ENCODE measurements around the gene DYNC1I1. TPM values are rescaled to one million over a fixed set of nuclear protein-coding genes. Genes with fewer than 3 reads are reported as not detected.

DYNC1I1 gene
- total and polyA plus RNA-seq, 10 donors = 0.21 to 7.5 (median 0.86) TPM

- WGBS, 5 donors = 51 to 82% (median 74%) methylated on average over 3 of the region's 3 CpGs
- TF ChIP-seq POLR2A (IDR thresholded peaks at IDR 0.05) = no peak
- no peak for TF ChIP-seq CTCF (IDR thresholded peaks at IDR 0.05 in 8 of 11, conservative IDR thresholded peaks at IDR 0.05 in 3 of 11)
- no peak for TF ChIP-seq POLR2AphosphoS5 (IDR thresholded peaks at IDR 0.05)
- no peaks in the 10 kb centered on the region for H3K36me3 ChIP-seq
- DNase-seq = no peak
- H3K4me1 ChIP-seq = peaks cover 0 to 13% (median 3%) of the 10 kb centered on the region in 6 donors
- H3K9me3 ChIP-seq = no peaks in the 10 kb centered on the region
- no peak overlapping the region for H3K4me3 ChIP-seq
- no peak overlapping the region for H3K27ac ChIP-seq
- intact Hi-C loops (cut with DNase I; ENCODE audit: low total_unique reads) = no loop called here
- peaks cover 0 to 4% (median 0%) of the 10 kb centered on the region in 7 donors for H3K27me3 ChIP-seq (replicated peaks in 1 of 7)
Observed at GRCh38 chr7:95921543-95921942, 149.2 kb downstream of the DYNC1I1 start.

GRCh38 chr7:95922191-95922590 is 149.8 kb downstream of the DYNC1I1 start:
- intact Hi-C loops (cut with DNase I; ENCODE audit: low total_unique reads) = no loop called here

GRCh38 chr7:95925236-95925635 is 152.9 kb downstream of the DYNC1I1 start:
- DNase-seq = no peak
- no peak overlapping the region for H3K4me3 ChIP-seq
- WGBS, 5 donors = 73 to 84% (median 78%) methylated on average over 3 of the region's 3 CpGs
- intact Hi-C loops (cut with DNase I; ENCODE audit: low total_unique reads) = no loop called here
- no peak overlapping the region for H3K27ac ChIP-seq
- no peak for TF ChIP-seq POLR2A (IDR thresholded peaks at IDR 0.05)
- no peak for TF ChIP-seq CTCF (IDR thresholded peaks at IDR 0.05 in 8 of 11, conservative IDR thresholded peaks at IDR 0.05 in 3 of 11)
- no peak for TF ChIP-seq POLR2AphosphoS5 (IDR thresholded peaks at IDR 0.05)
- peaks cover 0 to 9% (median 2%) of the 10 kb centered on the region in 6 donors for H3K4me1 ChIP-seq
- H3K27me3 ChIP-seq (replicated peaks in 1 of 7) = peaks cover 0 to 11% (median 0%) of the 10 kb centered on the region in 7 donors
- H3K9me3 ChIP-seq = no peaks in the 10 kb centered on the region
- no peaks in the 10 kb centered on the region for H3K36me3 ChIP-seq

More at GRCh38 chr7:95922191-95922590, 149.8 kb downstream of the DYNC1I1 start:
- H3K4me3 ChIP-seq = no peak overlapping the region
- TF ChIP-seq CTCF (IDR thresholded peaks at IDR 0.05 in 8 of 11, conservative IDR thresholded peaks at IDR 0.05 in 3 of 11) (no peak), POLR2AphosphoS5 (IDR thresholded peaks at IDR 0.05) (no peak), POLR2A (IDR thresholded peaks at IDR 0.05) (no peak)
- H3K4me1 ChIP-seq = peaks cover 0 to 9% (median 2%) of the 10 kb centered on the region in 6 donors
- no peak for DNase-seq
- no peak overlapping the region for H3K27ac ChIP-seq
- no peaks in the 10 kb centered on the region for H3K36me3 ChIP-seq
- H3K9me3 ChIP-seq = no peaks in the 10 kb centered on the region
- 60 to 69% (median 64%) methylated on average over 3 of the region's 3 CpGs for WGBS, 5 donors
- peaks cover 0 to 4% (median 0%) of the 10 kb centered on the region in 7 donors for H3K27me3 ChIP-seq (replicated peaks in 1 of 7)

GRCh38 chr7:95925971-95926370 is 153.6 kb downstream of the DYNC1I1 start:
- peaks cover 0 to 11% (median 0%) of the 10 kb centered on the region in 7 donors for H3K27me3 ChIP-seq (replicated peaks in 1 of 7)
- H3K36me3 ChIP-seq = no peaks in the 10 kb centered on the region
- TF ChIP-seq CTCF (IDR thresholded peaks at IDR 0.05 in 8 of 11, conservative IDR thresholded peaks at IDR 0.05 in 3 of 11) = no peak
- no peak for TF ChIP-seq POLR2A (IDR thresholded peaks at IDR 0.05)
- TF ChIP-seq POLR2AphosphoS5 (IDR thresholded peaks at IDR 0.05) = no peak
- H3K4me1 ChIP-seq = peaks cover 0 to 9% (median 2%) of the 10 kb centered on the region in 6 donors
- no peaks in the 10 kb centered on the region for H3K9me3 ChIP-seq
- intact Hi-C loops (cut with DNase I; ENCODE audit: low total_unique reads) = no loop called here
- no peak for DNase-seq
- no peak overlapping the region for H3K4me3 ChIP-seq
- H3K27ac ChIP-seq = no peak overlapping the region
